ENCODE results near the gene NPHP4. TPM values are rescaled to one million over a fixed set of nuclear protein-coding genes. Genes with fewer than 3 reads are reported as not detected.

Gene NPHP4
- total RNA-seq, 1 donor from 2014 or later: 12.1 TPM

DNA sequence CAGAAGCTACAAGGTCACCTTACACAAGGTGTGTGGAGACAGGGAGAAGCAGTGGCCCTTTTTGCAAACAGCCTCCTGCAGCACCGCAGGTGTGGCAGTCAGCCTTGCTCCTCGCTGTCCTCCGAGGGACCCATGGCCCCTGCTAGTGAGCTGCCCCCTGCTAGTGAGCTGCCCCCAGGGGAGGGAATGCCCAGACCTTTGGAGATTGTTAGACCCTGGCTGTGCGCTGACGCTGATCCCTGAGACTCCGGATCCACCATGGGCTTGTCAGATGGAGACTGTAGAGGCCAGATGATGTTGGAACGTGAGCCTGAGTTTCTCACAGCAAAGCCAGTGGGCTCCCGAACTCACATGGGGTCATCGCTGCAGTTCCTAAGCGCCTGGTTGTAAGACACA, 172.2 kb downstream of the NPHP4 start:
- DNase-seq (ENCODE audit: extremely low read depth, low read depth, low spot score): no peak

DNA sequence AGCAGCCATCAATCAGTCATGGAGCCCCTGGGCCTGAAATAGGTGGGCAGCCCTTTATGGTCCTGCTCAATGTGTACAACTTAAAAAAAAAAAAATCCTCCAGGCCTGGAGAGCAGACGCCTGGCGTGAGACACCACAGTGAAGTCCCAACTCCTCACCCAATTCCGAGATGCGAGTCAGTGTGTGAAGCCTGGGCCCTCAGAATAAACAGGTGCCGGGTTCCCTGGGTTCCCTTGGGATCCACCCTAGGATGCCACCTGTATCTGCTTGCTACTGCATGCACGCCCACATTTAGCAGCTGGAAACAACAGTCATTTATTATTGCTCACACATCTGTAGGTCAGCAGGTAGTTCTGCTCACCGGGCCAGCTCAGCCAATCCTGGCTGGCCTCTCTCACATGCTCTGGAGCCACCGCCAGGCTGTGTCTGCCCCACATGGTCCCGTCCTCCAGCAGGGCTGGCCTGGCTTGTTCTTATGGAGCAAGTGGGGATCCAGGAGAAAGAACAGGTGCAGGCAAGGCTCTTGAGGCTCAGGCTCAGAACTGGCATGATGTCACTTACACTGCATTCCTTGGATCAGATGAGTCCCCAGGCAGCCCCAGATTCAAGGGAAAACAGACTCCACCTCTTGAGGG, 172.7 kb downstream of the NPHP4 start:
- no peak for DNase-seq (ENCODE audit: extremely low read depth, low read depth, low spot score)

DNA sequence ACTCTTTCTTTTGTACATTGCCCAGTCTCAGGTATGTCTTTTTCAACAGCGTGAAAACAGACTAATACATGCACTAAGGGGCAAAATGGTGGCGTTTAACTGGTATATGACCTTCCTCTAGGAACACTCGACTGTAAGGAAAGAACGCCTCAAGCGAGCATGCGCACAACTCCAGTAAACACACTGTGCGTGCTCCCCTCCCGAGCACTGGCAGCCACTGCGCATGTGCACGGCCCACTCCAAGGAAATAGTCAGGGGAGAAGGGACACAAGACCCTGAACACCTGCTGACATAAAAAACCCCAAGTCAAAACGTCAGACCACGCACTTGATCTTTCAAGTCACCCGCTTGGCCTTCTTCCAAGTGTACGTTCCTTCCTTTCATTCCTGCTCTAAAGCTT, 173.5 kb downstream of the NPHP4 start:
- DNase-seq (ENCODE audit: extremely low read depth, low read depth, low spot score): no peak

DNA sequence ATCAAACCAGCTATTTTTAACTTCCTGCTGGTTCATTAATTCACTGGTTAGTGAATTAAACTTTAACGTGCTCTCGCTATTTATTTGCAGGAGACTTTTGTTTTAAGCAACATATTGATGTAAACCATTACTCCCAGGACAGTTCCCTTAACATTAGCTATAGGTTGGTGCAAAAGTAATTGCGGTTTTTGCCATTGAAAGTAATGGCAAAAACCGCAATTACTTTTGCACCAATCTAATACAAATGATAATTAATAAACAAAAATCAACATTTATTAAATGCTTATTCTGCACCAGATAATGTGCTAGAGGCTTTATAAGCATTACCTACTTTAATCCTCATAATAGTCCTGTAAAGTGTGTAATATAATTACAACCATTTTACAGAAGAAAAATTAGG, 176.5 kb downstream of the NPHP4 start:
- DNase-seq (ENCODE audit: extremely low read depth, low read depth, low spot score): no peak

DNA sequence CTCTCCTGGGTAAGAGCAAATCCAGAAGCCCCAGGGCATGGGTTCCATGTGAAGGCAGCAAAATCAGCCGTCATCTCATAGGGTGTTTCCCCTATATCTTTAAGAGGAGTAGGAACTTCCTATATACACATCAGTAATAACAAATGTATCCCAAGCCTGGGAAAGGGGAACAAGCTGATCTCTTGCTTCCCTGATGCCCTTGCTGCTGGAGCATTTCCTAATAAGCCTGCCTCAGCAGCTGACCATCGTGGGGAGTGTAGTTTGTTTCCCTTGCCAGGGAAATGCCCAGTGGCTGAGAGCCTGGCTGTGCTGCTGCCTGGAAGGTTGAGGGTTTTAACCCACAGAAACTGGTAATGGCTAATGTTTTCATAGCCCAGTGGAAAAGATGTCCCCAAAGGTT, 177.0 kb downstream of the NPHP4 start:
- DNase-seq (ENCODE audit: extremely low read depth, low read depth, low spot score): no peak

DNA sequence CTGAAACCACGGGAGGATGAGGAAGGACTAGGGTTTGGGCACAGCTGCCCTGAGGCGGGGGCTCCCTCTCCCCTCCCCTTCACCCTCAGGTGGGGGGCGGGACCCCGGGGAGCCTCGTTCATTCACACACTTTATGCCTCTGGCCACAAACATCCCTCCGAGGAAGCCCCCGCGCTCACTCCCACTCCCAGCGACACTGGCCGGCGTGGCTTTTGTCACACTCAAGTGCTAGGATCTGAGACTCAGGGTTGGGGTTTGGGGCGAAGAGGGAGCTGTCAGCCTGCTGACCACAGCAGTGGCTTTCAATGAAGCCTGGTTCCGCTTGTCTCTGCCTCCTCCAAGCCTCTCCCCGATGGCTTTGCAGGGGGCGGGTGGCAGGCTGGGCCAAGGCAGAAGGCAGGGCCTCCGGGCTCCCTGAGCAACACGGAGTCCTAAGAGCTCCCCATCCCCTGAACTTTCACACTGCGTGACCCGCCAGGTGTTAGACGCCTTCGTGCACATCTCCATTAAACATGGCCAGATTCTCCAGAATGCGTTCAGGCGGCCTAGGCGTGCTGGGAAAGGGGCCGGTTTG, 178.1 kb downstream of the NPHP4 start:
- DNase-seq (ENCODE audit: extremely low read depth, low read depth, low spot score): no peak

DNA sequence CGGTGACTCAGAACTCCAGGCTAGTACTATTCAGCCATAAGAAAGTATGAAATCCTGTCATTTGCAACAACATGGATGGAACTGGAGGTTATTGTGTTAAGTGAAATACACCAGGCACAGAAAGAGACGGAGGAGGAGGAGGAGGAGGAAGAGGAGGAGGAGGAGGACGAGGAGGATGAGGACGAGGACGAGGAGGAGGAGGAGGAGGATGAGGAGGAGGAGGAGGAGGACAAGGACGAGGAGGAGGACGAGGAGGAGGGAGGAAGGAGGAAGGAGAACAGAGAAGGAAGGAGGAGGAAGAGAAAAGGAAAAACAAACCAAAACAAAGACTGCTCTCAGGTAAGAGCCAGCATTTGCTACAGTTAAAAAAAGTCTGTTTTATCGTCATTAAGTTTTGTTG, 178.7 kb downstream of the NPHP4 start:
- DNase-seq (ENCODE audit: extremely low read depth, low read depth, low spot score): no peak

Other genes starting within 250 kb of the NPHP4 start
- 3.9 and 4.8 TPM in 2 replicates for gene KCNAB2, start 53.5 kb upstream of the NPHP4 start, total RNA-seq
- under 0.01 TPM in 1 of 2 replicates, not detected in the other for gene CHD5, start 187.9 kb upstream of the NPHP4 start, total RNA-seq
- 133 and 186 TPM in 2 replicates for gene RPL22, start 207.2 kb upstream of the NPHP4 start, total RNA-seq
- 22.5 and 31.0 TPM in 2 replicates for gene RNF207, start 213.7 kb upstream of the NPHP4 start, total RNA-seq
- gene ICMT, start 243.5 kb upstream of the NPHP4 start, total RNA-seq: 66.0 and 68.4 TPM in 2 replicates